Thyroid gland (tissue), 4 donors: ENCODE results near the gene ZNF610.

Source experiments
- CTCF ChIP-seq, 6 experiments: fragments of 200-600 bp in 3 of 6; fragments of 450-650 bp in 3 of 6; sonication (generic) in 3 of 6; IDR thresholded peaks; one replicate each; pipeline ENCODE4 v1.5.1; 2016 to 2019; ENCODE audit warnings: antibody characterized with exemption in 6 of 6, mild to moderate bottlenecking in 2 of 6, inconsistent platforms in 1 of 6, moderate library complexity in 1 of 6
- POLR2A ChIP-seq, 2 donors: fragments of 450-650 bp; IDR thresholded peaks; one replicate each; pipeline ENCODE4 v1.6.1; 2017; ENCODE audit warnings: antibody characterized with exemption in 2 of 2, mild to moderate bottlenecking in 2 of 2, moderate library complexity in 1 of 2

GRCh38 chr19:52366414-52366824 lies 30.4 kb downstream of the ZNF610 start:
- no peak for TF ChIP-seq CTCF (IDR thresholded peaks at IDR 0.05)
- no peak for TF ChIP-seq POLR2A (IDR thresholded peaks at IDR 0.05)
